ENCODE results near the gene POTEH.
"Not testable (repeated sequence)": the region's sequence is repeated elsewhere in the genome, so short reads cannot be mapped to it uniquely, and the experiment has no call there.

The POTEH gene

GRCh38 chr22:15734411-15734810 is 44.6 kb downstream of the POTEH start:
- in situ Hi-C loops (cut with HindIII; ENCODE audit: low sequenced_read_pairs) = not testable (repeated sequence)

- in situ Hi-C loops (cut with HindIII; ENCODE audit: low sequenced_read_pairs) = not testable (repeated sequence)
These were observed 48.5 kb downstream of the POTEH start for GRCh38 chr22:15738157-15738908.

GRCh38 chr22:15738909-15739391 is 49.1 kb downstream of the POTEH start:
- in situ Hi-C loops (cut with HindIII; ENCODE audit: low sequenced_read_pairs) = not testable (repeated sequence)

GRCh38 chr22:15747636-15748323 is 58.0 kb downstream of the POTEH start:
- in situ Hi-C loops (cut with HindIII; ENCODE audit: low sequenced_read_pairs) = not testable (repeated sequence)

- in situ Hi-C loops (cut with HindIII; ENCODE audit: low sequenced_read_pairs) = not testable (repeated sequence)
These were observed 59.5 kb downstream of the POTEH start for GRCh38 chr22:15749181-15749970.

GRCh38 chr22:15759443-15760097 is 69.7 kb downstream of the POTEH start:
- in situ Hi-C loops (cut with HindIII; ENCODE audit: low sequenced_read_pairs) = not testable (repeated sequence)

- in situ Hi-C loops (cut with HindIII; ENCODE audit: low sequenced_read_pairs) = not testable (repeated sequence)
These were observed 70.7 kb downstream of the POTEH start for GRCh38 chr22:15760388-15761150.

- in situ Hi-C loops (cut with HindIII; ENCODE audit: low sequenced_read_pairs) = not testable (repeated sequence)
These were observed 71.4 kb downstream of the POTEH start for GRCh38 chr22:15761151-15761777.

GRCh38 chr22:15763559-15763958 is 73.7 kb downstream of the POTEH start:
- in situ Hi-C loops (cut with HindIII; ENCODE audit: low sequenced_read_pairs) = not testable (repeated sequence)
